Neural cell (in vitro differentiated cells): Measurements from ENCODE around the gene MYCBPAP. TPM values are rescaled to one million over a fixed set of nuclear protein-coding genes. Genes with fewer than 3 reads are reported as not detected.

Experiments
- H2AFZ ChIP-seq: fragments of 200-600, 300-800 bp; sonication (generic), shearing (Covaris generic); 2 replicates; pipeline ENCODE4 v1.6.0; 2014; ENCODE audit warnings: low read depth, mild to moderate bottlenecking, antibody characterized with exemption, low read length, moderate library complexity
- H3F3A ChIP-seq: fragments of 200-600 bp; shearing (Covaris generic); 2 replicates; pipeline ENCODE4 v1.6.1; 2016; ENCODE audit warnings: mild to moderate bottlenecking, moderate library complexity, mixed read lengths, antibody characterized with exemption, low read length; ENCODE audit not compliant: insufficient read depth, poor library complexity, severe bottlenecking
- H3K27ac ChIP-seq: fragments of 200-600, 300-800 bp; sonication (generic), shearing (Covaris generic); 2 replicates; pipeline ENCODE4 v1.5.1; 2014; ENCODE audit warnings: mild to moderate bottlenecking, low read length, moderate library complexity
- H3K27me3 ChIP-seq: fragments of 300-800, 200-600 bp; sonication (generic), shearing (Covaris generic); 2 replicates; pipeline ENCODE4 v1.6.0; 2014; ENCODE audit warnings: mild to moderate bottlenecking, low read depth, low read length, moderate library complexity; ENCODE audit not compliant: insufficient read depth
- H3K36me3 ChIP-seq: fragments of 300-800, 200-600 bp; sonication (generic), shearing (Covaris generic); 2 replicates; pipeline ENCODE4 v1.5.1; 2014; ENCODE audit warnings: mild to moderate bottlenecking, antibody characterized with exemption, low read length, moderate library complexity; ENCODE audit not compliant: insufficient read depth
- H3K4me2 ChIP-seq: fragments of 300-800, 200-600 bp; sonication (generic), shearing (Covaris generic); 2 replicates; pipeline ENCODE4 v1.6.0; 2014; ENCODE audit warnings: mild to moderate bottlenecking, low read length
- H3K4me3 ChIP-seq: fragments of 300-800, 200-600 bp; sonication (generic), shearing (Covaris generic); 2 replicates; pipeline ENCODE4 v1.5.1; 2014; ENCODE audit warnings: mild to moderate bottlenecking, low read length, moderate library complexity
- H3K79me2 ChIP-seq: fragments of 200-600 bp; shearing (Covaris generic); replicated peaks from 2 replicates; pipeline ENCODE4 v1.6.0; 2014; ENCODE audit warnings: mild to moderate bottlenecking, low read length, moderate library complexity; ENCODE audit not compliant: insufficient read depth
- H3K9ac ChIP-seq: fragments of 300-800, 200-600 bp; sonication (generic), shearing (Covaris generic); 2 replicates; pipeline ENCODE4 v1.6.1; 2016; ENCODE audit warnings: mild to moderate bottlenecking, low read length, mixed read lengths
- H3K9me2 ChIP-seq: fragments of 200-600 bp; shearing (Covaris generic); 2 replicates; pipeline ENCODE4 v1.6.1; 2016; ENCODE audit warnings: mild to moderate bottlenecking, low read length, mixed read lengths; ENCODE audit not compliant: insufficient read depth
- H3K9me3 ChIP-seq: fragments of 200-600, 300-800 bp; sonication (generic), shearing (Covaris generic); 2 replicates; pipeline ENCODE4 v1.6.1; 2016; ENCODE audit warnings: mild to moderate bottlenecking, mixed run types, low read length, moderate library complexity, mixed read lengths
- H4K20me1 ChIP-seq: fragments of 200-600 bp; shearing (Covaris generic); 2 replicates; pipeline ENCODE4 v1.6.1; 2016; ENCODE audit warnings: mild to moderate bottlenecking, mixed run types; ENCODE audit not compliant: insufficient read depth
- CTCF ChIP-seq: fragments of 450-650 bp; IDR thresholded peaks from 2 replicates; pipeline ENCODE4 v1.5.1; 2014; ENCODE audit warnings: antibody characterized with exemption, mild to moderate bottlenecking, moderate library complexity; ENCODE audit not compliant: poor library complexity, severe bottlenecking
- EP300 ChIP-seq: fragments of 450-650 bp; conservative IDR thresholded peaks from 2 replicates; pipeline ENCODE4 v1.6.1; 2014; ENCODE audit warnings: antibody characterized with exemption, mild to moderate bottlenecking, moderate library complexity; ENCODE audit not compliant: poor library complexity, severe bottlenecking
- EZH2 ChIP-seq: fragments of 200-600, 300-800 bp; shearing (Covaris generic), sonication (generic); IDR thresholded peaks from 2 replicates; pipeline ENCODE4 v1.6.1; 2014; ENCODE audit warnings: antibody characterized with exemption, low read length, borderline replicate concordance, mild to moderate bottlenecking; ENCODE audit not compliant: insufficient read depth, poor library complexity, severe bottlenecking
- RAD21 ChIP-seq: fragments of 450-650 bp; conservative IDR thresholded peaks from 2 replicates; pipeline ENCODE4 v1.6.1; 2014; ENCODE audit warnings: antibody characterized with exemption, mild to moderate bottlenecking, moderate library complexity
- REST ChIP-seq: IDR thresholded peaks from 2 replicates; pipeline ENCODE4 v1.6.1; 2012; ENCODE audit warnings: borderline replicate concordance
- SMC3 ChIP-seq: fragments of 450-650 bp; conservative IDR thresholded peaks from 2 replicates; pipeline ENCODE4 v1.6.1; 2014; ENCODE audit warnings: antibody characterized with exemption, mild to moderate bottlenecking, moderate library complexity; ENCODE audit not compliant: poor library complexity
- TAF1 ChIP-seq: IDR thresholded peaks from 2 replicates; pipeline ENCODE4 v1.6.1; 2012; ENCODE audit warnings: low read depth
- polyA minus RNA-seq: library from RNA; depleted of rRNA, polyadenylated mRNA; stranded (reverse); fragments of >200 nt; gene quantifications from 2 replicates; pipeline ENCODE4 v1.2.3, GENCODE V29; 2014
- polyA plus RNA-seq: library from polyadenylated mRNA; depleted of rRNA; stranded (reverse); fragments of >200 nt; gene quantifications from 2 replicates; pipeline ENCODE4 v1.2.3, GENCODE V29; 2014

The MYCBPAP gene
- 0.34 and 0.35 TPM in 2 replicates for polyA plus RNA-seq
- polyA minus RNA-seq, result not detected in 2 replicates

GRCh38 chr17:50507871-50508572 is at the start of gene MYCBPAP:
Gene MYCBPAP (plus strand): TSS chr17:50508439. CDS start chr17:50508675, 236 bp downstream.
- no peak within 1 kb of the TSS for H3K27ac ChIP-seq
- no peak within 1 kb of the TSS for H2AFZ ChIP-seq
- H3K9me2 ChIP-seq, result no peaks in the 10 kb centered on the region
- H3K9ac ChIP-seq, result peak within 1 kb of the TSS; percentile 24
- no peaks in the 10 kb centered on the region for H3K27me3 ChIP-seq
- no peaks in the 10 kb centered on the region for H3F3A ChIP-seq
- peak within 1 kb of the TSS; percentile 58 for H3K4me3 ChIP-seq
- H3K4me2 ChIP-seq, result no peak within 1 kb of the TSS
- no peaks in the 10 kb centered on the region for H3K9me3 ChIP-seq
- TF ChIP-seq TAF1, result no peak
- no peak for TF ChIP-seq CTCF
- no peak for TF ChIP-seq EP300
- TF ChIP-seq RAD21, result no peak
- TF ChIP-seq REST, result no peak
- H3K79me2 ChIP-seq, result no peaks in the 10 kb centered on the region
- H4K20me1 ChIP-seq, result no peaks in the 10 kb centered on the region
- no peaks in the 10 kb centered on the region for H3K36me3 ChIP-seq

GRCh38 chr17:50458701-50459676 is 49.2 kb upstream of the MYCBPAP start:
- no peaks in the 10 kb centered on the region for H3K9me2 ChIP-seq

More at GRCh38 chr17:50458701-50459676, 49.2 kb upstream of the MYCBPAP start:
- H3K4me3 ChIP-seq, result no peak overlapping the region
- no peaks in the 10 kb centered on the region for H3K79me2 ChIP-seq
- H4K20me1 ChIP-seq, result no peaks in the 10 kb centered on the region
- no peaks in the 10 kb centered on the region for H3K27me3 ChIP-seq
- TF ChIP-seq RAD21, result no peak
- TF ChIP-seq REST, result no peak
- no peak for TF ChIP-seq SMC3
- no peak for TF ChIP-seq EZH2
- H3K9ac ChIP-seq, result no peak overlapping the region
- H3K36me3 ChIP-seq, result no peaks in the 10 kb centered on the region
- H3K9me3 ChIP-seq, result no peaks in the 10 kb centered on the region
- no peak overlapping the region for H2AFZ ChIP-seq
- no peak overlapping the region for H3K4me2 ChIP-seq
- no peaks in the 10 kb centered on the region for H3F3A ChIP-seq
- no peak overlapping the region for H3K27ac ChIP-seq
